ENCODE data around the gene SEMA5B.

SEMA5B gene

GRCh38 chr3:122936986-122937385 is 90.6 kb downstream of the SEMA5B start:
- TF ChIP-seq, protein P1, sequence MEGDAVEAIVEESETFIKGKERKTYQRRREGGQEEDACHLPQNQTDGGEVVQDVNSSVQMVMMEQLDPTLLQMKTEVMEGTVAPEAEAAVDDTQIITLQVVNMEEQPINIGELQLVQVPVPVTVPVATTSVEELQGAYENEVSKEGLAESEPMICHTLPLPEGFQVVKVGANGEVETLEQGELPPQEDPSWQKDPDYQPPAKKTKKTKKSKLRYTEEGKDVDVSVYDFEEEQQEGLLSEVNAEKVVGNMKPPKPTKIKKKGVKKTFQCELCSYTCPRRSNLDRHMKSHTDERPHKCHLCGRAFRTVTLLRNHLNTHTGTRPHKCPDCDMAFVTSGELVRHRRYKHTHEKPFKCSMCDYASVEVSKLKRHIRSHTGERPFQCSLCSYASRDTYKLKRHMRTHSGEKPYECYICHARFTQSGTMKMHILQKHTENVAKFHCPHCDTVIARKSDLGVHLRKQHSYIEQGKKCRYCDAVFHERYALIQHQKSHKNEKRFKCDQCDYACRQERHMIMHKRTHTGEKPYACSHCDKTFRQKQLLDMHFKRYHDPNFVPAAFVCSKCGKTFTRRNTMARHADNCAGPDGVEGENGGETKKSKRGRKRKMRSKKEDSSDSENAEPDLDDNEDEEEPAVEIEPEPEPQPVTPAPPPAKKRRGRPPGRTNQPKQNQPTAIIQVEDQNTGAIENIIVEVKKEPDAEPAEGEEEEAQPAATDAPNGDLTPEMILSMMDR (conservative IDR thresholded peaks at IDR 0.05; ENCODE audit: low read length), result no peak
- H3K4me3 ChIP-seq (ENCODE audit: low read length), result no peak overlapping the region
- no peak for DNase-seq (ENCODE audit: low read depth)

DNA sequence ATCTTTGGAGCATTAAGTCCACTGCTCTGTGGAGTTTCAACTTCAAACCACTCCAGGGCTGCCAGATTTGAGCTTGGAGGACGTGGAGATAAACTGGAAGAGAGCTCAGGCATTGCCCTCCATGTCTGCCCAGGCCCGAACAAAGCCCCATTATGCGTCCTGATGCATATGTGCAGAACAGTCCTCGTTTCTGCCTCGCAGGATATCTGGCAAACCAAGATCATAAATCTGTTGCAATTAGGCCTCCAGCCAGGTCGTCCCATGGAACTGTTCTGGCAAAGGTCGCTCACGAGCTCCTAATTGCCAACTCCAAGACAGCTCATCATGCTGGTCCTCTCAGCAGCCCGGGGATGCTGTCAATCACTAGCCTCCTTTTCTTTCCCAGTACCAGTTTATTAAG is 91.2 kb downstream of the SEMA5B start:
- no peak for DNase-seq (ENCODE audit: low read depth)
- H3K4me3 ChIP-seq (ENCODE audit: low read length), result no peak overlapping the region
- TF ChIP-seq, protein P1 (conservative IDR thresholded peaks at IDR 0.05; ENCODE audit: low read length), result no peak

- TF ChIP-seq, protein P1 (conservative IDR thresholded peaks at IDR 0.05; ENCODE audit: low read length), result no peak
- DNase-seq (ENCODE audit: low read depth), result no peak
- no peak overlapping the region for H3K4me3 ChIP-seq (ENCODE audit: low read length)
Measured at GRCh38 chr3:122934251-122934650, 93.3 kb downstream of the SEMA5B start.

DNA sequence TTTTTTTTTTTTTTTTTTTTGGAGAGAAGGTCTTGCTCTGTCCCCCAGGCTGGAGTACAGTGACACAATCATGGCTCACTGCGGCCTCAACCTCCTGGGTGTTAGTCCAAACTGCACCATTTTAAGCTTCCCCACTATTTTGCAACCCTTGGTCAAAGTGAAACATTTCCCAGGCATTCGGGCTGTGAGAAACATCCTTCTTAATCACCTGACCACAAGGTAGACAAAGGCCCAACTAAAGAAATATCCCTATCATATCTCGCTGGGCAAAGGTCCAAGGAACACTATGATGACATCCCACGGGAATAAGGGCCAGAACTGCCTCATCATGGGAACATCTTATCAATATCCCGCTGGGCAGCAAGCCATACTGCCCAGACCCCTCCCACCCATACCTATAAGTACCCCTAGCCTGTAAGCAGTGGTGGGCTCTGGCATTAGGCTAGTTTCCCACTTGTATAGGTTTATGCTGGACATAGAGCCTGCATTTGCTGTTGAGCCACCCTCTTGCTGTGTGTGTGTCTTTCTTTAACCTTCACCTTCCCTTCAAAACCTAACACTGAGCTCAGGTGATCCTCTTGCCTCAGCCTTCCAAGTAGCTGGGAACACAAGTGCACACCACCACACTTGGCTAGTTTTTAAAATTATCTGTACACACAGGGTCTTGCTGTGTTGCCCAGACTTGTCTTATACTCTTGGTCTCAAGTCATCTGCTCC is 95.2 kb downstream of the SEMA5B start:
- DNase-seq (ENCODE audit: low read depth), result no peak
- TF ChIP-seq, protein P1 (conservative IDR thresholded peaks at IDR 0.05; ENCODE audit: low read length), result no peak
- no peak overlapping the region for H3K4me3 ChIP-seq (ENCODE audit: low read length)

- no peak for DNase-seq (ENCODE audit: low read depth)
- no peak overlapping the region for H3K4me3 ChIP-seq (ENCODE audit: low read length)
- TF ChIP-seq, protein P1 (conservative IDR thresholded peaks at IDR 0.05; ENCODE audit: low read length), result no peak
Measured at GRCh38 chr3:122931636-122932035, 95.9 kb downstream of the SEMA5B start.

DNA sequence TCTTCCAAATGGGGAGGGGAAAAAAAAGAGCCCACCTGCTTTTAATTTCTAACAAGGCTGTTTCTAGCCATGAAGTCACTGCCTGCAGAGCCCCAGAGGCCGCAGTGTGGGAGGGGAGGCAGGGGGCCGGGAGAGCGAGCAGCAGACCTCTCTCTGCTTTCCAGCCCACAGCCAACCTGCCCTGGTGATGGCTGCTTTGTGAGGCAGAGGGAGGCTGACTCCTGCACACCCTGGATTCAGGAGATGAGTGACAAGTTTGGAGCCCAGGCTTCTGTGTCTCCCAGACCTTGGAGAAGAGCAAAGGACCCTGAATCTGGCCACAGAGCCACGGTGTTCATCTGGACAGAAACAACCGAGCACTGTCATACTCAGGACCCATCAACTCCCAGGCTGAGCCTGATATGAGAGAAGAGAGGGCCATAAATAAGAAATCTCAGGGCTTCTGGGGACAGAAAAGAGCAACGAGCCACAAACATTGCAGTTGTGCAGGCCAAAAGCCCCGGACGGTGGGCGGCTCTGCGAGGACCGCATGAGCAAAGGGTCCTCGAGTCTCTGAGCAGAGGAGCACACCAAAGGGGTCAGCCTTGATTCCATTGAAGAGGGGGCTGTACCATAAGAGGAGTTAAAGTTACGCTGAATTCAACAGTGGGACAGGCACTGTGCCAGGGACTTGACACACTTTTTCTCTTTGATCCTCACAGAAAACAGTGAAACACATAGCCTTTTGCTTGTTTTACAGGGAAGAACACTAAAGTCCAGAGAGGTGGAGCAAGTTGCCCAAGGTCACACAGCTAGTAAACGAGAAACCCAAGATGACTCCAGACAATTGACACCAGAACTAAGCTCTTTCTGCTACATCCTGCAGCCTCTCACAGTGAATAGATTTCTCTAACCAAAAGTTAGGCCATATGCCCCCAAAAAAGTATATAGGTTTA is 97.2 kb downstream of the SEMA5B start:
- TF ChIP-seq, protein P1 (conservative IDR thresholded peaks at IDR 0.05; ENCODE audit: low read length), result no peak
- H3K4me3 ChIP-seq (ENCODE audit: low read length), result no peak overlapping the region
- DNase-seq (ENCODE audit: low read depth), result no peak

Measured in AG10803 (cell line).